Heart left ventricle (tissue), 16 donors: ENCODE results near the gene THAP4. TPM values are rescaled to one million over a fixed set of nuclear protein-coding genes. Genes with fewer than 3 reads are reported as not detected.
A peak's percentile ranks its signal among the peaks of the same experiment; 100 is the strongest.

Experiments
- ATAC-seq, 4 donors: fragments of 200-7000 bp; cut with Tn5 transposase; one replicate each; pipeline ENCODE4 v1.9.1; 2020 to 2022; ENCODE audit warnings: moderate library complexity in 4 of 4, mild to moderate bottlenecking in 3 of 4, moderate number of reproducible peaks in 1 of 4
- DNase-seq, 5 donors: peaks; one replicate each; pipeline ENCODE4 v3.0.0-alpha.2; 2020
- H3K27ac ChIP-seq, 12 donors: fragments of 200-600 bp; sonication (generic) in 4 of 12; one replicate each; pipeline versions ENCODE4 v1.5.0 to v1.8.0; 2016 to 2022; ENCODE audit warnings: mild to moderate bottlenecking in 2 of 12
- H3K27me3 ChIP-seq, 9 donors: fragments of 200-600 bp; sonication (generic) in 2 of 9; one replicate each; pipeline versions ENCODE4 v1.5.1 to v1.8.0; 2016 to 2022; ENCODE audit warnings: mild to moderate bottlenecking in 3 of 9
- H3K36me3 ChIP-seq, 9 donors: fragments of 200-600 bp; sonication (generic) in 2 of 9; one replicate each; pipeline versions ENCODE4 v1.5.0 to v1.8.0; 2018 to 2022; ENCODE audit warnings: mild to moderate bottlenecking in 2 of 9
- H3K4me1 ChIP-seq, 12 donors: fragments of 200-600 bp; sonication (generic) in 4 of 12; one replicate each; pipeline versions ENCODE4 v1.5.0 to v1.8.0; 2016 to 2022; ENCODE audit warnings: mild to moderate bottlenecking in 3 of 12
- H3K4me3 ChIP-seq, 12 donors: fragments of 200-600 bp; sonication (generic) in 4 of 12; one replicate each; pipeline versions ENCODE4 v1.5.0 to v1.8.0; 2017 to 2022; ENCODE audit warnings: mild to moderate bottlenecking in 9 of 12, moderate library complexity in 4 of 12
- H3K9me3 ChIP-seq, 12 donors: fragments of 200-600 bp; sonication (generic) in 4 of 12; one replicate each; pipeline versions ENCODE4 v1.5.0 to v1.8.0; 2016 to 2022; ENCODE audit warnings: mild to moderate bottlenecking in 1 of 12
- CTCF ChIP-seq, 12 donors: fragments of 200-600 bp; sonication (generic) in 4 of 12; IDR thresholded peaks; one replicate each; pipeline versions ENCODE4 v1.5.0 to v1.8.0; 2018 to 2022; ENCODE audit warnings: antibody characterized with exemption in 12 of 12, mild to moderate bottlenecking in 5 of 12
- POLR2A ChIP-seq, 2 donors: fragments of 450-650 bp; IDR thresholded peaks; one replicate each; pipeline ENCODE4 v1.6.1; 2017; ENCODE audit warnings: antibody characterized with exemption in 2 of 2, mild to moderate bottlenecking in 2 of 2, moderate library complexity in 2 of 2
- WGBS, 4 donors: extraction: QIAGEN DNeasy Blood & Tissue Kit in 2 of 4; methylation state at CpG; one replicate each; pipeline versions ENCODE4 v1.1.5 to v1.1.7; 2013 to 2018; 5-methylcytosine and 5-hydroxymethylcytosine counted together
- intact Hi-C, 10 donors: fragments of 100-400 bp; cut with DNase I; formaldehyde crosslinking; loops; one replicate each; pipeline versions ENCODE4 v1.11.1 to v1.14.2; 2022
- polyA plus RNA-seq, 2 donors: library from polyadenylated mRNA; stranded (reverse); fragments of 200-250 nt; gene quantifications; one replicate each; pipeline ENCODE4 v1.2.3, GENCODE V29; 2013
- total RNA-seq, 9 donors: library from RNA; depleted of rRNA in 2 of 9; stranded (reverse); fragments of >200 nt in 2 of 9; fragmentation: NEBNext Ultra II Directional in 3 of 9; extraction: Animal tissue kit (Norgen Biotek cat#: 25700) in 3 of 9; gene quantifications; one replicate each; pipeline versions ENCODE4 v1.1.0 to v1.2.4, GENCODE V29; 2016 to 2023
- donor health status: ischemic (EF 13 %, LVEDD 7.1; RV severe dilation, severe dysfunction).
- donor health status: healthy with polysubstance abuse.
- donor health status: DM: no; HTN: yes; CAD: no.
- donor health status: DM: no; HTN: no; CAD: no.
- donor health status: ischemic (EF 25% LVEDD 6.9; RV normal size, moderate dysfunction).
- donor health status: ischemic (EF 25% LVEDD 5.7; RV mildly dilated, moderate dysfunction).
- donor health status: healthy.
- donor health status: DM: yes; HTN: yes; CAD: no.
- donor health status: ischemic (EF 35%, LVEDD 5.7; RV mildly dilated, moderate dysfunction).
- donor health status: nonischemic (EF 11% LVEDD 7.7; RV severe dilation, severe dysfunction).
- donor health status: DM: yes; HTN: yes; CAD: no.
- donor health status: PGD.
- donor health status: ischemic (EF 29% LVEDD 5.4; RV normal size, mild dysfunction).
- donor health status: nonischemic (EF 23%, LVEDD 6.1; RV moderate dilation, normal function).

Gene THAP4
- total and polyA plus RNA-seq, 11 donors: 61.7 to 110 (median 80.4) TPM

- TF ChIP-seq CTCF (IDR thresholded peaks at IDR 0.05) (no peak), POLR2A (IDR thresholded peaks at IDR 0.05) (no peak)
- Histone ChIP-seq H3K27me3 (peaks cover 0 to 27% (median 2%) of the 10 kb centered on the region in 9 donors), H3K27ac (peak overlapping the region in 2 of 12 donors; percentile 81 to 86), H3K4me3 (peak overlapping the region in 3 of 12 donors; percentile 72 to 75 (median 73)), H3K9me3 (peaks cover 0 to 16% (median 11%) of the 10 kb centered on the region in 12 donors), H3K36me3 (peaks cover 0 to 9% (median 0%) of the 10 kb centered on the region in 9 donors), H3K4me1 (peaks cover 0 to 61% (median 24%) of the 10 kb centered on the region in 12 donors)
- ATAC-seq (peak in 1 of 4 donors; percentile 16), DNase-seq (peak in 1 of 5 donors; percentile 60)
- 58 to 74% (median 69%) methylated on average over 7 to 19 of the region's 19 CpGs; no CpG with 5 or more reads in 1 of the 4 donors for WGBS, 4 donors
- intact Hi-C loops: loop anchor here in 1 of 10 donors (5.0 kb wide), 1 partner anchor 54 kb away; the partner anchor contains the start of gene STK25
These were observed 76.0 kb downstream of the THAP4 start for GRCh38 chr2:241560883-241561474.

- H3K4me3 ChIP-seq: peak overlapping the region in 9 of 12 donors; percentile 50 to 90 (median 72)
- TF ChIP-seq CTCF (IDR thresholded peaks at IDR 0.05): no peak
- TF ChIP-seq POLR2A (IDR thresholded peaks at IDR 0.05): no peak
- ATAC-seq: no peak
- H3K27me3 ChIP-seq: peaks cover 0 to 27% (median 2%) of the 10 kb centered on the region in 9 donors
- WGBS, 4 donors: 71 to 81% (median 78%) methylated on average over 11 to 18 of the region's 18 CpGs
- intact Hi-C loops: loop anchor here in 1 of 10 donors (5.0 kb wide), 1 partner anchor 53 kb away; the partner anchor contains the start of gene STK25
- peaks cover 0 to 22% (median 11%) of the 10 kb centered on the region in 12 donors for H3K9me3 ChIP-seq
- peaks cover 0 to 9% (median 0%) of the 10 kb centered on the region in 9 donors for H3K36me3 ChIP-seq
- DNase-seq: peak in 1 of 5 donors; percentile 49
- peak overlapping the region in 2 of 12 donors; percentile 81 to 86 for H3K27ac ChIP-seq
- peaks cover 0 to 61% (median 24%) of the 10 kb centered on the region in 12 donors for H3K4me1 ChIP-seq
These were observed 76.6 kb downstream of the THAP4 start for GRCh38 chr2:241560162-241560882.

GRCh38 chr2:241559323-241560161 is 77.4 kb downstream of the THAP4 start:
- H3K9me3 ChIP-seq: peaks cover 0 to 22% (median 11%) of the 10 kb centered on the region in 12 donors
- peaks cover 0 to 9% (median 0%) of the 10 kb centered on the region in 9 donors for H3K36me3 ChIP-seq
- peak overlapping the region; percentile 50 to 90 (median 66) for H3K4me3 ChIP-seq
- intact Hi-C loops: loop anchor here in 3 of 10 donors (5.0 kb wide), 1 partner anchor 52 kb away; the partner anchor contains the start of gene STK25 (in 3 of the 3)
- DNase-seq (peak in 2 of 5 donors; percentile 26 to 58), ATAC-seq (peak in 3 of 4 donors; percentile 39 to 41 (median 40))
- TF ChIP-seq CTCF (IDR thresholded peaks at IDR 0.05): no peak
- TF ChIP-seq POLR2A (IDR thresholded peaks at IDR 0.05): no peak
- peak overlapping the region; percentile 20 to 86 (median 72) for H3K27ac ChIP-seq
- WGBS, 4 donors: 9 to 12% (median 11%) methylated on average over 28 to 78 of the region's 78 CpGs
- peaks cover 0 to 59% (median 24%) of the 10 kb centered on the region in 12 donors for H3K4me1 ChIP-seq
- peaks cover 0 to 27% (median 2%) of the 10 kb centered on the region in 9 donors for H3K27me3 ChIP-seq
